Mucosa of descending colon (tissue), 3 donors: ENCODE measurements around the gene SYT11. TPM values are rescaled to one million over a fixed set of nuclear protein-coding genes. Genes with fewer than 3 reads are reported as not detected.

Experiments used
- ATAC-seq: fragments of 200-7000 bp; cut with Tn5 transposase; one replicate; pipeline ENCODE4 v1.9.1; 2020; ENCODE audit warnings: mild to moderate bottlenecking, moderate library complexity
- DNase-seq, 3 donors: peaks; one replicate each; pipeline ENCODE4 v3.0.0-alpha.2; 2020
- H3K36me3 ChIP-seq: fragments of 200-600 bp; one replicate; pipeline ENCODE4 v1.8.0; 2021; ENCODE audit warnings: low read depth, mild to moderate bottlenecking
- H3K4me1 ChIP-seq: fragments of 200-600 bp; one replicate; pipeline ENCODE4 v1.8.0; 2021; ENCODE audit warnings: low read depth, mild to moderate bottlenecking
- H3K4me3 ChIP-seq: fragments of 200-600 bp; one replicate; pipeline ENCODE4 v1.8.0; 2021; ENCODE audit warnings: mild to moderate bottlenecking
- H3K9me3 ChIP-seq: fragments of 200-600 bp; one replicate; pipeline ENCODE4 v1.8.0; 2021; ENCODE audit warnings: mild to moderate bottlenecking
- intact Hi-C, 2 donors: fragments of 100-400 bp; cut with DNase I in 1 of 2; cut with micrococcal nuclease in 1 of 2; formaldehyde crosslinking; loops; one replicate each; pipeline versions ENCODE4 v1.11.0 to v1.11.1; 2022; cut with DNase I, micrococcal nuclease
- total RNA-seq, 3 donors: library from RNA; stranded (reverse); fragmentation: NEBNext Ultra II Directional in 2 of 3; extraction: Animal tissue kit (Norgen Biotek cat#: 25700) in 2 of 3; gene quantifications; one replicate each; pipeline versions ENCODE4 v1.2.1 to v1.2.4, GENCODE V29; 2021 to 2023
- TF ChIP-seq, protein P1 (sequence below): fragments of 200-600 bp; IDR thresholded peaks from one replicate; pipeline ENCODE4 v1.8.0; 2022; ENCODE audit warnings: antibody characterized with exemption, mild to moderate bottlenecking
- donor health status: DM: no; HTN: no; CAD: no; lungs with moderate emphysema.
- donor health status: DM: no; HTN: no; CAD: no.
- donor health status: DM: no; HTN: yes; CAD: no.

Gene SYT11
- total RNA-seq, 3 donors from 2014 or later, result 1.6 to 18.4 (median 3.2) TPM

DNA sequence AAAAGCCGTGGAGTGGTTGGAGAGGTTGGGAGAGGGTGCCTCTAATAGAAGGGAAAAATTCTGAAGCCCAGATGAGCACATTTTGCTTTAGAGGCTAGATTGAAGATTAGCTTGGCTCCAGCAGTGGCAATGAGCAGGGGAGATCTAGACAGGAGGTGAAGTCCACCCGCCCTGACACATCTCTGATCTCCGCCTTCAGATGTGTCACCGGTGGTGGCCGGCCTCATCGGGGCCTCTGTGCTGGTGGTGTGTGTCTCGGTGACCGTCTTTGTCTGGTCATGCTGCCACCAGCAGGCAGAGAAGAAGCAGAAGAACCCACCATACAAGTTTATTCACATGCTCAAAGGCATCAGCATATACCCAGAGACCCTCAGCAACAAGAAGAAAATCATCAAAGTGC, 8.4 kb downstream of the SYT11 start:
- no peak for ATAC-seq
- TF ChIP-seq, protein P1, sequence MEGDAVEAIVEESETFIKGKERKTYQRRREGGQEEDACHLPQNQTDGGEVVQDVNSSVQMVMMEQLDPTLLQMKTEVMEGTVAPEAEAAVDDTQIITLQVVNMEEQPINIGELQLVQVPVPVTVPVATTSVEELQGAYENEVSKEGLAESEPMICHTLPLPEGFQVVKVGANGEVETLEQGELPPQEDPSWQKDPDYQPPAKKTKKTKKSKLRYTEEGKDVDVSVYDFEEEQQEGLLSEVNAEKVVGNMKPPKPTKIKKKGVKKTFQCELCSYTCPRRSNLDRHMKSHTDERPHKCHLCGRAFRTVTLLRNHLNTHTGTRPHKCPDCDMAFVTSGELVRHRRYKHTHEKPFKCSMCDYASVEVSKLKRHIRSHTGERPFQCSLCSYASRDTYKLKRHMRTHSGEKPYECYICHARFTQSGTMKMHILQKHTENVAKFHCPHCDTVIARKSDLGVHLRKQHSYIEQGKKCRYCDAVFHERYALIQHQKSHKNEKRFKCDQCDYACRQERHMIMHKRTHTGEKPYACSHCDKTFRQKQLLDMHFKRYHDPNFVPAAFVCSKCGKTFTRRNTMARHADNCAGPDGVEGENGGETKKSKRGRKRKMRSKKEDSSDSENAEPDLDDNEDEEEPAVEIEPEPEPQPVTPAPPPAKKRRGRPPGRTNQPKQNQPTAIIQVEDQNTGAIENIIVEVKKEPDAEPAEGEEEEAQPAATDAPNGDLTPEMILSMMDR, result no peak
- Histone ChIP-seq H3K36me3 (no peaks in the 10 kb centered on the region), H3K4me1 (no peaks in the 10 kb centered on the region), H3K9me3 (no peaks in the 10 kb centered on the region), H3K4me3 (no peak overlapping the region)
- no peak for DNase-seq
- intact Hi-C loops, result no loop called here

- intact Hi-C loops, result no loop called here
- peak in 1 of 3 donors; percentile 14 for DNase-seq
- no peak overlapping the region for H3K4me3 ChIP-seq
- H3K4me1 ChIP-seq, result no peaks in the 10 kb centered on the region
- no peaks in the 10 kb centered on the region for H3K9me3 ChIP-seq
- H3K36me3 ChIP-seq, result no peaks in the 10 kb centered on the region
- ATAC-seq, result no peak
- TF ChIP-seq, protein P1, result no peak
Measured at GRCh38 chr1:155871390-155871789, 12.0 kb downstream of the SYT11 start.

DNA sequence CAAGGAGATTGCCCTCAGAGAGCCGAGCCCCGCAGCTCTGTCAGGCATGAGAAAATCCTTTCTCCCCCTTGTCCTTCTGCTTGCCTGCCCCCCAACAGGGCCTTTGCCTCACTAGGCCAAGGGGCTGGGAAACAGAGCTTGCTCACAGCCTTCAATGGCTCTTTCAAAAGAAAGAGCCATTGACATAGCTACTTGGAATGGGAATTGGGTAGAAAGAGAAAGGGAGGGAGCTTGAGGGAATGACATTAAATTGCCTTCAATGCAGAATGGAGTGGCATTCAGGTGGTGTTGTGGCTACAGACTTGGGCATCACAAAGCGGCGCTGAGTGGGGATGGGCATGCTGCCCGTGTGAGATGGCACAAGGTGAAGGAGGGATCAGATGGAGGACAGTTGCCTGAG, 13.2 kb downstream of the SYT11 start:
- Histone ChIP-seq H3K36me3 (no peaks in the 10 kb centered on the region), H3K4me1 (no peaks in the 10 kb centered on the region), H3K9me3 (no peaks in the 10 kb centered on the region), H3K4me3 (no peak overlapping the region)
- DNase-seq (no peak), ATAC-seq (no peak)
- TF ChIP-seq, protein P1, result no peak
- intact Hi-C loops, result no loop called here

DNA sequence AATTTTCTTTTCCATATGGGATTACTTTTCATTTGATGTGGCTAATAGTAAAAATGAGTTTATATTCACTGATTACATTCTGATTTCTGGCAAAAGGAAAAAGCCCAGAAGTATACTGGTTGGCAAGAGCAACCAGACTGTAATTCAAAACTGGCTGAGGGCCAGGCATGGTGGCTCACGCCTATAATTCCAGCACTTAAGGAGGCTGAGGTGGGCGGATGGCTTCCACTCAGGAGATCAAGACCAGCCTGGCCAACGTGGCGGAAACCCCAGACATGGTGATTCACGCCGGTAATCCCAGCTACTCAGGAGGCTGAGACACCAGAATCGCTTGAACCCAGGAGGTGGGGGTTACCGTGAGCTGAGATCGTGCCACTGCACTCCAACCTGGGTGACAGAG, 14.5 kb downstream of the SYT11 start:
- peak; percentile 73 for ATAC-seq
- Histone ChIP-seq H3K4me3 (no peak overlapping the region), H3K4me1 (no peaks in the 10 kb centered on the region), H3K9me3 (no peaks in the 10 kb centered on the region), H3K36me3 (no peaks in the 10 kb centered on the region)
- DNase-seq, result peak in 2 of 3 donors; percentile 39 to 49
- TF ChIP-seq, protein P1, result no peak
- intact Hi-C loops, result no loop called here

DNA sequence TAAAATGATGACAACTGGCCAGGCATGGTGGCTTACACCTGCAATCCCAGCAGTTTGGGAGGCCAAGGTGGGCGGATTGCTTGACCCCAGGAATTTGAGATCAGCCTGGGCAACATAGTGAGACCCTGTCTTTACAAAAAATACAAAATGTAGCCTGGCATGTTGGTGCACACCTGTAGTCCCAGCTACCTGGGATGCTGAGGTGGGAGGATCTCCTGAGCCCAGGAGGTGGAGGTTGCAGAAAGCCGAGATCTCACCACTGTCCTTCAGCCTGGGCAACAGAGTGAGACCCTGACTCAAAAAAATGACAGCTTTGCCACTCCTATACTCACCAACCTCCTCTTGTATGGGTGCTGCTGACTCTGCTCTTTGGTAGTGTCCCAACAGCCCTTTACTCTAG, 18.6 kb downstream of the SYT11 start:
- Histone ChIP-seq H3K4me1 (no peaks in the 10 kb centered on the region), H3K36me3 (no peaks in the 10 kb centered on the region), H3K4me3 (no peak overlapping the region), H3K9me3 (no peaks in the 10 kb centered on the region)
- TF ChIP-seq, protein P1, result no peak
- DNase-seq (no peak), ATAC-seq (no peak)
- intact Hi-C loops, result no loop called here

GRCh38 chr1:155880251-155880650, 20.9 kb downstream of the SYT11 start:
- H3K9me3 ChIP-seq, result no peaks in the 10 kb centered on the region
- ATAC-seq (no peak), DNase-seq (no peak)
- H3K4me1 ChIP-seq, result peaks cover 3% of the 10 kb centered on the region
- TF ChIP-seq, protein P1, result no peak
- no peak overlapping the region for H3K4me3 ChIP-seq
- H3K36me3 ChIP-seq, result no peaks in the 10 kb centered on the region
- intact Hi-C loops, result no loop called here
